GM19372 (cell line): ENCODE measurements around the gene FILIP1L.

Source experiments
- ATAC-seq: cut with Tn5 transposase; IDR thresholded peaks from one replicate; pipeline ENCODE4 v1.9.1; 2021; ENCODE audit warnings: mild to moderate bottlenecking, low read depth, moderate library complexity; ENCODE audit not compliant: unreplicated experiment

The FILIP1L gene

GRCh38 chr3:99958222-99958912 is 155.9 kb downstream of the FILIP1L start:
- no peak for ATAC-seq

- no peak for ATAC-seq
Measured at GRCh38 chr3:99957151-99957796, 157.0 kb downstream of the FILIP1L start.

- no peak for ATAC-seq
Measured at GRCh38 chr3:99955773-99956562, 158.3 kb downstream of the FILIP1L start.

- ATAC-seq, result no peak
Measured at GRCh38 chr3:99954914-99955644, 159.2 kb downstream of the FILIP1L start.

GRCh38 chr3:99953596-99953995 is 160.7 kb downstream of the FILIP1L start:
- no peak for ATAC-seq

GRCh38 chr3:99952306-99952705 is 162.0 kb downstream of the FILIP1L start:
- no peak for ATAC-seq

- no peak for ATAC-seq
Measured at GRCh38 chr3:99951701-99952100, 162.6 kb downstream of the FILIP1L start.

GRCh38 chr3:99950921-99951320 is 163.4 kb downstream of the FILIP1L start:
- ATAC-seq, result no peak

GRCh38 chr3:99949956-99950670 is 164.2 kb downstream of the FILIP1L start:
- ATAC-seq, result no peak

- ATAC-seq, result no peak
Measured at GRCh38 chr3:99948467-99949089, 165.7 kb downstream of the FILIP1L start.

GRCh38 chr3:99947356-99947755 is 166.9 kb downstream of the FILIP1L start:
- ATAC-seq, result no peak

- no peak for ATAC-seq
Measured at GRCh38 chr3:99945328-99945995, 168.8 kb downstream of the FILIP1L start.

GRCh38 chr3:99943931-99944761 is 170.2 kb downstream of the FILIP1L start:
- ATAC-seq, result no peak

- ATAC-seq, result no peak
Measured at GRCh38 chr3:99941211-99941610, 173.1 kb downstream of the FILIP1L start.

- no peak for ATAC-seq
Measured at GRCh38 chr3:99940350-99940749, 174.0 kb downstream of the FILIP1L start.

- no peak for ATAC-seq
Measured at GRCh38 chr3:99939876-99940275, 174.4 kb downstream of the FILIP1L start.

- ATAC-seq, result peak; percentile 47
Measured at GRCh38 chr3:99938270-99938911, 175.9 kb downstream of the FILIP1L start.
